Lower leg skin (tissue), 3 donors: ENCODE results near the gene NGEF.

Experiments used
- CTCF ChIP-seq, 3 donors: fragments of 450-650 bp; IDR thresholded peaks; one replicate each; pipeline ENCODE4 v1.5.1; 2016; ENCODE audit warnings: antibody characterized with exemption in 3 of 3, mild to moderate bottlenecking in 3 of 3, moderate library complexity in 2 of 3
- POLR2A ChIP-seq, 2 donors: fragments of 450-650 bp; IDR thresholded peaks; one replicate each; pipeline ENCODE4 v1.6.1; 2016 to 2017; ENCODE audit warnings: antibody characterized with exemption in 2 of 2, mild to moderate bottlenecking in 1 of 2, moderate library complexity in 1 of 2

- no peak for TF ChIP-seq CTCF (IDR thresholded peaks at IDR 0.05)
- no peak for TF ChIP-seq POLR2A (IDR thresholded peaks at IDR 0.05)
Observed at GRCh38 chr2:232894746-232895145, 118.3 kb downstream of the NGEF start.
